OCI-LY3 (cell line): ENCODE results near the gene ACOX3.

Experiments used
- H2AFZ ChIP-seq: fragments of 200-600, 300-600 bp; shearing (Covaris generic); 2 replicates; pipeline ENCODE4 v1.6.0; 2014; ENCODE audit warnings: antibody characterized with exemption, low read depth, low read length
- H3K27ac ChIP-seq: fragments of 200-600, 300-600 bp; sonication (generic); 2 replicates; pipeline ENCODE4 v1.5.1; 2014; ENCODE audit warnings: mild to moderate bottlenecking, low read length, moderate library complexity, mixed read lengths
- H3K27me3 ChIP-seq: fragments of 200-600, 300-600 bp; sonication (generic); 2 replicates; pipeline ENCODE4 v1.6.1; 2014; ENCODE audit warnings: low read depth, low read length, mixed read lengths
- H3K36me3 ChIP-seq: fragments of 200-600, 300-600 bp; sonication (generic); replicated peaks from 2 replicates; pipeline ENCODE3; 2014; ENCODE audit warnings: low read depth, low read length, mixed read lengths
- H3K4me1 ChIP-seq: fragments of 300-600, 200-600 bp; sonication (generic); 2 replicates; pipeline ENCODE4 v1.6.1; 2014; ENCODE audit warnings: low read length, mixed read lengths
- H3K4me2 ChIP-seq: fragments of 200-600, 300-600 bp; sonication (generic); 2 replicates; pipeline ENCODE4 v1.6.1; 2014; ENCODE audit warnings: low read length, mixed read lengths
- H3K4me3 ChIP-seq: fragments of 300-600, 200-600 bp; sonication (generic); 2 replicates; pipeline ENCODE4 v1.5.1; 2014; ENCODE audit warnings: antibody characterized with exemption, mild to moderate bottlenecking, low read length, moderate library complexity
- H3K79me2 ChIP-seq: fragments of 300-600, 200-600 bp; shearing (Covaris generic); 2 replicates; pipeline ENCODE4 v1.6.1; 2014; ENCODE audit warnings: mild to moderate bottlenecking, low read length, mixed read lengths
- H3K9ac ChIP-seq: fragments of 300-600, 200-600 bp; shearing (Covaris generic); 2 replicates; pipeline ENCODE4 v1.6.0; 2014; ENCODE audit warnings: mild to moderate bottlenecking, low read length, moderate library complexity
- H3K9me3 ChIP-seq: fragments of 200-600, 300-600 bp; shearing (Covaris generic); 2 replicates; pipeline ENCODE4 v1.6.1; 2014; ENCODE audit warnings: low read length, mixed read lengths; ENCODE audit not compliant: insufficient read depth
- H4K20me1 ChIP-seq: fragments of 200-600, 300-600 bp; sonication (generic); 2 replicates; pipeline ENCODE4 v1.6.1; 2016; ENCODE audit warnings: low read length, mixed read lengths; ENCODE audit not compliant: insufficient read depth
- CTCF ChIP-seq: fragments of 200-600, 300-600 bp; sonication (generic); IDR thresholded peaks from 2 replicates; pipeline ENCODE4 v1.5.1; 2014; ENCODE audit warnings: antibody characterized with exemption, low read length, low read depth
- EZH2phosphoT487 ChIP-seq: fragments of 200-600 bp; shearing (Covaris generic); IDR thresholded peaks from 2 replicates; pipeline ENCODE4 v1.6.1; 2018; ENCODE audit warnings: antibody characterized with exemption, mixed run types, low read depth

ACOX3 gene

GRCh38 chr4:8390577-8390976 lies 49.9 kb downstream of the ACOX3 start:
- TF ChIP-seq EZH2phosphoT487 (no peak), CTCF (no peak)
- H3K27ac ChIP-seq, result no peak overlapping the region
- peaks cover 20% of the 10 kb centered on the region for H3K36me3 ChIP-seq
- no peak overlapping the region for H2AFZ ChIP-seq
- no peaks in the 10 kb centered on the region for H3K27me3 ChIP-seq
- H3K4me1 ChIP-seq, result peaks cover 24% of the 10 kb centered on the region
- H3K79me2 ChIP-seq, result no peaks in the 10 kb centered on the region
- H3K4me2 ChIP-seq, result no peak overlapping the region
- H4K20me1 ChIP-seq, result no peaks in the 10 kb centered on the region
- H3K9ac ChIP-seq, result no peak overlapping the region
- no peak overlapping the region for H3K4me3 ChIP-seq
- no peaks in the 10 kb centered on the region for H3K9me3 ChIP-seq

- peaks cover 16% of the 10 kb centered on the region for H3K36me3 ChIP-seq
- no peaks in the 10 kb centered on the region for H3K9me3 ChIP-seq
- no peak overlapping the region for H3K9ac ChIP-seq
- TF ChIP-seq EZH2phosphoT487 (no peak), CTCF (no peak)
- H3K4me1 ChIP-seq, result peaks cover 42% of the 10 kb centered on the region
- H3K27ac ChIP-seq, result no peak overlapping the region
- no peaks in the 10 kb centered on the region for H3K27me3 ChIP-seq
- no peaks in the 10 kb centered on the region for H4K20me1 ChIP-seq
- no peak overlapping the region for H3K4me2 ChIP-seq
- no peak overlapping the region for H2AFZ ChIP-seq
- no peaks in the 10 kb centered on the region for H3K79me2 ChIP-seq
- no peak overlapping the region for H3K4me3 ChIP-seq
Measured at GRCh38 chr4:8388528-8388870, 52.0 kb downstream of the ACOX3 start.

- H3K27ac ChIP-seq, result no peak overlapping the region
- no peaks in the 10 kb centered on the region for H3K9me3 ChIP-seq
- no peak overlapping the region for H3K9ac ChIP-seq
- TF ChIP-seq CTCF, result no peak
- TF ChIP-seq EZH2phosphoT487, result no peak
- H3K36me3 ChIP-seq, result peaks cover 16% of the 10 kb centered on the region
- H2AFZ ChIP-seq, result no peak overlapping the region
- no peaks in the 10 kb centered on the region for H3K27me3 ChIP-seq
- H3K4me2 ChIP-seq, result no peak overlapping the region
- H3K4me3 ChIP-seq, result no peak overlapping the region
- H3K4me1 ChIP-seq, result peaks cover 48% of the 10 kb centered on the region
- H4K20me1 ChIP-seq, result no peaks in the 10 kb centered on the region
- no peaks in the 10 kb centered on the region for H3K79me2 ChIP-seq
Measured at GRCh38 chr4:8387615-8388527, 52.7 kb downstream of the ACOX3 start.

GRCh38 chr4:8387194-8387593 lies 53.3 kb downstream of the ACOX3 start:
- no peaks in the 10 kb centered on the region for H3K27me3 ChIP-seq
- no peak overlapping the region for H3K9ac ChIP-seq
- H3K9me3 ChIP-seq, result no peaks in the 10 kb centered on the region
- H3K79me2 ChIP-seq, result no peaks in the 10 kb centered on the region
- TF ChIP-seq EZH2phosphoT487 (no peak), CTCF (no peak)
- H3K4me1 ChIP-seq, result peaks cover 47% of the 10 kb centered on the region
- no peak overlapping the region for H2AFZ ChIP-seq
- H3K4me2 ChIP-seq, result no peak overlapping the region
- H4K20me1 ChIP-seq, result no peaks in the 10 kb centered on the region
- peaks cover 18% of the 10 kb centered on the region for H3K36me3 ChIP-seq
- H3K4me3 ChIP-seq, result no peak overlapping the region
- H3K27ac ChIP-seq, result no peak overlapping the region
